ENCODE data around the gene SRSF2. TPM values are rescaled to one million over a fixed set of nuclear protein-coding genes. Genes with fewer than 3 reads are reported as not detected.

SRSF2 gene
- total and polyA plus RNA-seq, 9 of the 15 experiments (the other 6 are each of a cell fraction or from before 2014, with no cell fraction given): 161 to 583 (median 393) TPM

DNA sequence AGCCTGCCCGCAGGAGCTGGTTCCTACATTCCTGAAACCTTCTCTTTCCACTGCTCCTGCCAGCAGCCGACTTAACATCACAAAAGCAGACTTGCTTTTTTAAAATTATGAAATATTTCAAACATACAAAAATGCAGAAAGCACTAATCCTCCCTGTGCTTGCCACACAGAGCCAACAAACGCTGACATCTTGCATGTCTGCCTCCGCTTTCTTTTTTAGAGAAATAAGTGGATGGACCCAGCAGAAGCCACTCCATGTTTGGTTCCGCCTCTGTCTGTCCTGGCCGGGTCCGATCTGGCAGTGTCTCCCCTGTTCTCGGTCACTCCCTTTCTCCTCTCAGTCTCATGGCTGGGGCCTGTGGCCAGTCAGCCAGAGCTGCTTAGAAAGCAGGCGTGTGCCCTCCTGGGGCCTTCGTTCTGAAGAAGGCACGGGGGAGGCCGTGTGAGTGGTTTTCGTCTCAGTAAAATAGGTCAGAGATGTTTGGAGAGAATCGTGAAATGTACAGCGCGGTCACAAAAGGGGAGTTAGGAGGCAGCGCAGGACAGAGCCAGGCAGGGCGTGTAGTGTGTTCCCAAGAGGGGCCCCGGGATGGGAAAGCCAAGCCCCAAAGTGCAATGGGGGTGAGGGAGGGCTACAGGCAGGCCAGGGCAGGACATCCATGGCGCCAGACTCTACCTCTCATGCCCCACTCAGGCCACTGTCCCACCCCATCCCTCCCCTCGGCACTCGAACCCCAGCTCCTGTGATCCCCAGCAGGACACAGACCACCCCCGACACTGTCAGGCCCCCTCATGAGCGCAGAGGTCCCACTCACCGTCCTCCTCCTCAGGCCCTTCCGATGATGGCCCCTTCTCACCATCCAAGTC is 49.6 kb downstream of the SRSF2 start:
- FAIRE-seq (no peak), DNase-seq (ENCODE audit: extremely low read depth in 1 of 4, low spot score in 3 of 4) (peak in 1 of 4 experiments; percentile 6), ATAC-seq (no peak)
- H3K9me3 ChIP-seq (replicated peaks; ENCODE audit: control insufficient read depth, insufficient read depth, low read depth, low read length): no peaks in the 10 kb centered on the region
- no peaks in the 10 kb centered on the region; the same call in none of the 2 replicates for H4K20me1 ChIP-seq (replicated peaks; ENCODE audit: control insufficient read depth, insufficient read depth, low read length)
- no peak overlapping the region for H3K9ac ChIP-seq (ENCODE audit: insufficient read depth in 1 of 2, low read depth in 2 of 2, low read length in 2 of 2)
- H3K9me1 ChIP-seq (ENCODE audit: control insufficient read depth, insufficient read depth, low read length): no peaks in the 10 kb centered on the region
- H2AFZ ChIP-seq (ENCODE audit: low read depth, low read length): no peak overlapping the region
- 71% methylated on average over 23 of the region's 26 CpGs for WGBS (ENCODE audit: insufficient coverage, low coverage, missing lambda C conversion rate)
- no peaks in the 10 kb centered on the region for H3K36me3 ChIP-seq (ENCODE audit: control insufficient read depth, insufficient read depth, low read length)
- TF ChIP-seq MTA1 (IDR thresholded peaks at IDR 0.05; ENCODE audit: borderline replicate concordance): no peak
- no peak for TF ChIP-seq SP2 (IDR thresholded peaks at IDR 0.05; ENCODE audit: extremely low read depth, low read depth, low read length, poor library complexity, severe bottlenecking)
- TF ChIP-seq POLR2AphosphoS2 (IDR thresholded peaks at IDR 0.05; ENCODE audit: low read length): no peak
- TF ChIP-seq KDM5B (IDR thresholded peaks at IDR 0.05; ENCODE audit: insufficient replicate concordance, low read depth, low read length): no peak
- TF ChIP-seq NFE2 (IDR thresholded peaks at IDR 0.05; ENCODE audit: low read depth): no peak
- no peak for TF ChIP-seq RUNX1 (IDR thresholded peaks at IDR 0.05; ENCODE audit: low read depth)
- TF ChIP-seq RAD21 (CRISPR knock-in tag; conservative IDR thresholded peaks at IDR 0.05 in 1 of 2, IDR thresholded peaks at IDR 0.05 in 1 of 2): no peak
- no peak for TF ChIP-seq TSC22D4 (tag; IDR thresholded peaks at IDR 0.05)
- no peak for TF ChIP-seq HEY1 (CRISPR knock-in tag; IDR thresholded peaks at IDR 0.05; ENCODE audit: borderline replicate concordance)
- no peak for TF ChIP-seq MXI1 (IDR thresholded peaks at IDR 0.05; ENCODE audit: low read depth, low read length)
- no peaks in the 10 kb centered on the region for H3K27me3 ChIP-seq (ENCODE audit: control insufficient read depth in 2 of 2, insufficient read depth in 2 of 2, low read length in 2 of 2)
- in situ Hi-C loops (cut with MboI): no loop called here
- H3K79me2 ChIP-seq (ENCODE audit: control insufficient read depth, insufficient read depth, low read length): no peaks in the 10 kb centered on the region
- no TSS peak for BruUV-seq (replicated peaks)
- no peak overlapping the region for H3K4me2 ChIP-seq (ENCODE audit: insufficient read depth, low read length)
- no peak overlapping the region for H3K27ac ChIP-seq (ENCODE audit: extremely low read depth, low read depth, low read length)
- no peak overlapping the region for H3K4me3 ChIP-seq
- CTCF ChIA-PET (ENCODE audit: low intra/inter-chr PET ratio): interaction anchor here (0.6 kb wide), 1 partner anchor 39 kb away, joined by 3 read pairs; the partner anchor contains the start of gene JMJD6
- POLR2A ChIA-PET: interaction anchor here (1.3 kb wide), 1 partner anchor 14 kb away, joined by 3 read pairs; no protein-coding TSS in a partner anchor
- intact Hi-C loops (cut with micrococcal nuclease): no loop called here
- peaks cover 11 to 51% of the 10 kb centered on the region in 2 experiments for H3K4me1 ChIP-seq (replicated peaks in 1 of 2; ENCODE audit: control insufficient read depth in 2 of 2, insufficient read depth in 2 of 2, low read length in 2 of 2)

All from K562 (cell line).